Lower leg skin (tissue), 4 donors: Measurements from ENCODE around the gene USP40. TPM values are rescaled to one million over a fixed set of nuclear protein-coding genes. Genes with fewer than 3 reads are reported as not detected.

Experiments used
- DNase-seq, 2 donors: peaks; one replicate each; pipeline ENCODE4 v3.0.0-alpha.2; 2019; ENCODE audit warnings: low spot score in 2 of 2
- H3K4me3 ChIP-seq: fragments of 200-600 bp; sonication (generic); 2 replicates; pipeline ENCODE4 v1.5.1; 2017; ENCODE audit warnings: mild to moderate bottlenecking, low read depth; ENCODE audit not compliant: poor library complexity, severe bottlenecking
- CTCF ChIP-seq, 3 donors: fragments of 450-650 bp; IDR thresholded peaks; one replicate each; pipeline ENCODE4 v1.5.1; 2016; ENCODE audit warnings: antibody characterized with exemption in 3 of 3, mild to moderate bottlenecking in 3 of 3, moderate library complexity in 2 of 3
- POLR2A ChIP-seq, 2 donors: fragments of 450-650 bp; IDR thresholded peaks; one replicate each; pipeline ENCODE4 v1.6.1; 2016 to 2017; ENCODE audit warnings: antibody characterized with exemption in 2 of 2, mild to moderate bottlenecking in 1 of 2, moderate library complexity in 1 of 2
- WGBS, 2 donors: methylation state at CpG; one replicate each; pipeline ENCODE4 v1.1.5; 2018; 5-methylcytosine and 5-hydroxymethylcytosine counted together
- intact Hi-C: fragments of 100-400 bp; cut with DNase I; formaldehyde crosslinking; loops from one replicate; pipeline ENCODE4 v1.15.0; 2023; ENCODE audit warnings: low total_unique reads
- total RNA-seq, 4 donors: library from RNA; depleted of rRNA; stranded (reverse); fragments of >200 nt; gene quantifications; one replicate each; pipeline ENCODE4 v1.1.0, GENCODE V29; 2016

Gene USP40
- total RNA-seq, 4 donors from 2014 or later = 26.9 to 38.7 (median 37.4) TPM

- peak in 1 of 2 donors; percentile 62 for DNase-seq
- intact Hi-C loops = no loop called here
- no peak overlapping the region for H3K4me3 ChIP-seq
- TF ChIP-seq CTCF (IDR thresholded peaks at IDR 0.05) = no peak
- no peak for TF ChIP-seq POLR2A (IDR thresholded peaks at IDR 0.05)
- 90 to 92% methylated on average over 11 to 14 of the region's 14 CpGs for WGBS, 2 donors
Observed at GRCh38 chr2:233476063-233476410, 90.5 kb downstream of the USP40 start.

GRCh38 chr2:233474308-233475160, 92.0 kb downstream of the USP40 start:
- no peak overlapping the region for H3K4me3 ChIP-seq
- WGBS, 2 donors = 77 to 78% methylated on average over 16 to 21 of the region's 22 CpGs
- TF ChIP-seq CTCF (IDR thresholded peaks at IDR 0.05) = no peak
- TF ChIP-seq POLR2A (IDR thresholded peaks at IDR 0.05) = no peak
- intact Hi-C loops = no loop called here
- DNase-seq = no peak

- TF ChIP-seq POLR2A (IDR thresholded peaks at IDR 0.05) (no peak), CTCF (IDR thresholded peaks at IDR 0.05) (no peak)
- intact Hi-C loops = no loop called here
- peak in 1 of 2 donors; percentile 56 for DNase-seq
- H3K4me3 ChIP-seq = no peak overlapping the region
- 90 to 91% methylated on average over 7 to 10 of the region's 10 CpGs for WGBS, 2 donors
Observed at GRCh38 chr2:233473878-233474277, 92.7 kb downstream of the USP40 start.

- 91 to 93% methylated on average over 17 to 19 of the region's 19 CpGs for WGBS, 2 donors
- no peak overlapping the region for H3K4me3 ChIP-seq
- no peak for TF ChIP-seq CTCF (IDR thresholded peaks at IDR 0.05)
- peak in 1 of 2 donors; percentile 77 for DNase-seq
- intact Hi-C loops = no loop called here
Observed at GRCh38 chr2:233473386-233473791, 93.2 kb downstream of the USP40 start.

- DNase-seq = peak in 1 of 2 donors; percentile 77
- intact Hi-C loops = no loop called here
- TF ChIP-seq CTCF (IDR thresholded peaks at IDR 0.05) = no peak
- no peak for TF ChIP-seq POLR2A (IDR thresholded peaks at IDR 0.05)
- no peak overlapping the region for H3K4me3 ChIP-seq
- 95 to 96% methylated on average over 12 of the region's 12 CpGs for WGBS, 2 donors
Observed at GRCh38 chr2:233471291-233472035, 95.1 kb downstream of the USP40 start.
